ENCODE measurements around the gene ZBTB34.

DNA sequence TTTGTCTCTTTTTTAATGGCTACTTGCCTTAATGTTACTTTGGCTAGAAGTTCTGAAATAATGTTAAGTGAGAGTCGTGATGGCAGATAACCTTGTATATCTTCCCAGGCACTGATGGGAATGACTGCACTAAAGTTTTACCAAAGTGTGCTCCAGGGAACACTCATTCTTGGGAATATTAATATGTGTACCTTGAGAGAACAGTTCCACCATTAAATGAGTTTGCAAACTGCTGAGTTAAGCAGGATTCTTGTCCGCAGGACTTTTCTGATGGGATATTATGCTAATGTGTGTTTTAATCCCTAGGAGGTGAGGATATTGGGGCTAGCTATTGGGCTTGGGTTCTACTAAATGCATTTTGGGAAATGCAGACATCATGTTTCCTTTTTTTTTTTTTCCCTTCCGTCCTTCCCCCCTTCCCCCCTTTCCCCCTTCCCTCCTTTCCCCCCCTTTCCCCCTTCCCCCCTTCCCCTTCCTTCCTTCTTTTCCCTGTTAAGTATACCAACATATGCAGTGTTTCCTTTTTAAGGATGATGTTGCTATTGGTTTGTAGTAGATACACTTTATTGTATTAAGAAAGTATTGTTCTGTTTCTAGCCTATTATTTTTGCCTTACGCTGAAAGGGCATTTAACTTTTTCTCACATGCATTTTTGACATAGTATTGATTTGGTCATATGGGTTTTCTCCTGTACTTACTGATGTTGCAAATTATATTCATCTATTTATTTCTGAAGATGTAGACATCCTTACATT is 15.5 kb downstream of the ZBTB34 start:
- TF ChIP-seq ESRRA (IDR thresholded peaks at IDR 0.05; ENCODE audit: borderline replicate concordance, low read length): no peak
- no peak for TF ChIP-seq POLR2A (IDR thresholded peaks at IDR 0.05; ENCODE audit: low read length)
- TF ChIP-seq, protein P1, sequence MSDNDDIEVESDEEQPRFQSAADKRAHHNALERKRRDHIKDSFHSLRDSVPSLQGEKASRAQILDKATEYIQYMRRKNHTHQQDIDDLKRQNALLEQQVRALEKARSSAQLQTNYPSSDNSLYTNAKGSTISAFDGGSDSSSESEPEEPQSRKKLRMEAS (IDR thresholded peaks at IDR 0.05): no peak
- no peak for TF ChIP-seq MAZ (IDR thresholded peaks at IDR 0.05; ENCODE audit: borderline replicate concordance, low read depth, low read length)
- TF ChIP-seq, protein P2, sequence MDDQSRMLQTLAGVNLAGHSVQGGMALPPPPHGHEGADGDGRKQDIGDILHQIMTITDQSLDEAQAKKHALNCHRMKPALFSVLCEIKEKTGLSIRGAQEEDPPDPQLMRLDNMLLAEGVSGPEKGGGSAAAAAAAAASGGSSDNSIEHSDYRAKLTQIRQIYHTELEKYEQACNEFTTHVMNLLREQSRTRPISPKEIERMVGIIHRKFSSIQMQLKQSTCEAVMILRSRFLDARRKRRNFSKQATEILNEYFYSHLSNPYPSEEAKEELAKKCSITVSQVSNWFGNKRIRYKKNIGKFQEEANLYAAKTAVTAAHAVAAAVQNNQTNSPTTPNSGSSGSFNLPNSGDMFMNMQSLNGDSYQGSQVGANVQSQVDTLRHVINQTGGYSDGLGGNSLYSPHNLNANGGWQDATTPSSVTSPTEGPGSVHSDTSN (IDR thresholded peaks at IDR 0.05): no peak
- peak; percentile 79 for TF ChIP-seq MAFK (IDR thresholded peaks at IDR 0.05; ENCODE audit: partially characterized antibody)
